K562 (cell line): ENCODE measurements around the gene GGCT. TPM values are rescaled to one million over a fixed set of nuclear protein-coding genes. Genes with fewer than 3 reads are reported as not detected.
A peak's percentile ranks its signal among the peaks of the same experiment; 100 is the strongest.

Experiments used
- AFF4 ChIP-seq: sonication (generic); formaldehyde crosslinking; IDR thresholded peaks from 2 replicates; pipeline ENCODE4 v1.8.0; 2023; ENCODE audit warnings: mild to moderate bottlenecking, missing genetic modification reagents
- HCFC1 ChIP-seq: IDR thresholded peaks from 2 replicates; pipeline ENCODE4 v1.6.1; 2012; ENCODE audit warnings: low read depth, low read length, improper control_type of control experiment
- HDAC1 ChIP-seq, 2 experiments: fragments of 450-650 bp; IDR thresholded peaks; 2 replicates each; pipeline ENCODE4 v1.6.1; 2016 to 2017; ENCODE audit warnings: inconsistent platforms in 1 of 2, mild to moderate bottlenecking in 1 of 2, moderate library complexity in 1 of 2
- HLTF ChIP-seq: fragments of 450-650 bp; IDR thresholded peaks from 2 replicates; pipeline ENCODE4 v1.6.1; 2016
- HNRNPLL ChIP-seq: fragments of 200-400 bp; formaldehyde crosslinking; IDR thresholded peaks from 2 replicates; pipeline ENCODE4 v1.6.1; 2017; ENCODE audit warnings: low read length, low read depth, mild to moderate bottlenecking; ENCODE audit not compliant: poor library complexity, severe bottlenecking
- JUND ChIP-seq, 2 experiments: IDR thresholded peaks; 2 replicates in 1 of 2; 3 replicates in 1 of 2; pipeline ENCODE4 v1.6.1; 2011; ENCODE audit warnings: borderline replicate concordance in 2 of 2, low read depth in 2 of 2, low read length in 2 of 2, improper control_type of control experiment in 1 of 2, missing biosample characterization in 1 of 2, missing genetic modification characterization in 1 of 2, missing genetic modification reagents in 1 of 2
- MXD1 ChIP-seq: fragments of 250-450 bp; sonication (Bioruptor Pico); IDR thresholded peaks from 2 replicates; pipeline ENCODE4 v1.8.0; 2021; ENCODE audit warnings: borderline replicate concordance, mild to moderate bottlenecking, moderate library complexity; ENCODE audit not compliant: poor library complexity, severe bottlenecking
- PHF21A ChIP-seq: fragments of 450-650 bp; IDR thresholded peaks from 2 replicates; pipeline ENCODE4 v1.6.1; 2017; ENCODE audit warnings: low read depth, borderline replicate concordance
- RBBP5 ChIP-seq: fragments of 200-600 bp; sonication (generic); IDR thresholded peaks from 2 replicates; pipeline ENCODE4 v1.6.1; 2012; ENCODE audit warnings: borderline replicate concordance, mild to moderate bottlenecking, low read length, control low read depth, inconsistent platforms; ENCODE audit not compliant: insufficient read depth, poor library complexity, severe bottlenecking
- RFX7 ChIP-seq: fragments of 250-450 bp; sonication (Bioruptor Pico); IDR thresholded peaks from 2 replicates; pipeline ENCODE4 v1.5.1; 2021; ENCODE audit warnings: mild to moderate bottlenecking
- SNAPC5 ChIP-seq: fragments of 250-450 bp; sonication (Bioruptor Pico); IDR thresholded peaks from 2 replicates; pipeline ENCODE4 v1.8.0; 2021; ENCODE audit warnings: moderate library complexity, mild to moderate bottlenecking, inconsistent platforms
- ZBTB43 ChIP-seq: sonication (generic); formaldehyde crosslinking; IDR thresholded peaks from 2 replicates; pipeline ENCODE4 v1.8.0; 2023; ENCODE audit warnings: mild to moderate bottlenecking, missing genetic modification reagents
- ZNF347 ChIP-seq: fragments of 450-650 bp; formaldehyde crosslinking; IDR thresholded peaks from 2 replicates; pipeline ENCODE4 v1.4.0; 2020; ENCODE audit warnings: low read depth, mild to moderate bottlenecking, moderate library complexity
- polyA plus RNA-seq, 8 experiments: library from polyadenylated mRNA; depleted of rRNA in 4 of 8; stranded (reverse) in 5 of 8; unstranded in 3 of 8; fragments of >200 nt; fragmentation: Nextera tagmentation in 2 of 8; fragmentation: Illumina TruSeq in 1 of 8; extraction: Ambion mirVana in 2 of 8; extraction: Trizol in 1 of 8; gene quantifications; 2 replicates each; pipeline versions ENCODE4 v1.2.1 to v1.2.3, GENCODE V29; 2011 to 2014; ENCODE audit warnings: inconsistent platforms in 1 of 8, missing spikeins in 1 of 8
- total RNA-seq, 7 experiments: library from RNA; depleted of rRNA in 6 of 7; stranded (reverse); fragments of >200 nt in 6 of 7; fragmentation: Illumina TruSeq in 2 of 7; extraction: Trizol in 2 of 7; gene quantifications; 2 replicates each; pipeline versions ENCODE4 v1.2.1 to v1.2.3, GENCODE V29; 2011 to 2021; ENCODE audit warnings: low replicate concordance in 1 of 7

The GGCT gene
- total and polyA plus RNA-seq, 9 of the 15 experiments (the other 6 are each of a cell fraction or from before 2014, with no cell fraction given) = 79.0 to 349 (median 136) TPM

- TF ChIP-seq AFF4 (CRISPR knock-in tag) (peak; percentile 67; the same call in 1 of the 2 replicates), HLTF (no peak), ZNF347 (CRISPR knock-in tag) (no peak), MXD1 (CRISPR knock-in tag) (no peak), PHF21A (0 out of 2 replicates have a peak, but pooled peaks have one; percentile 29), ZBTB43 (CRISPR knock-in tag) (0 out of 2 replicates have a peak, but pooled peaks have one; percentile 66), HCFC1 (no peak), RFX7 (CRISPR knock-in tag) (no peak), JUND (IDR thresholded peaks at IDR 0.05; ENCODE audit: borderline replicate concordance, low read depth, low read length) (no peak), JUND (tag; IDR thresholded peaks at IDR 0.05; ENCODE audit: borderline replicate concordance, low read depth, low read length) (no peak; the same call in 2 of the 3 replicates), HNRNPLL (peak; percentile 91), RBBP5 (peak; percentile 63), SNAPC5 (CRISPR knock-in tag) (no peak), HDAC1 (IDR thresholded peaks at IDR 0.05) (peak in 1 of 2 experiments; percentile 60; a peak in 2 of 4 replicates)
Observed at GRCh38 chr7:30478349-30479201, 26.1 kb downstream of the GGCT start, which contains the start of gene NOD1 (continued).
